GM12878 (cell line): ENCODE measurements around the gene ILKAP. TPM values are rescaled to one million over a fixed set of nuclear protein-coding genes. Genes with fewer than 3 reads are reported as not detected.

Source experiments
- ATAC-seq: fragments of 200-7000 bp; cut with Tn5 transposase; 3 replicates; pipeline ENCODE4 v1.9.1; 2020; ENCODE audit warnings: mild to moderate bottlenecking, moderate library complexity
- BruUV-seq: library from RNA; stranded (reverse); fragments of 400-500 nt; replicated peaks from 2 replicates; lab custom pipeline; 2021; lab: Mats Ljungman, UMichigan
- CTCF ChIA-PET: fragments of 300-600 bp; sonication (Branson Sonifier 250); formaldehyde crosslinking; extraction: SDS; loops from one replicate; lab custom pipeline; 2021; ENCODE audit warnings: inconsistent platforms; lab: Yijun Ruan, JAX
- POLR2A ChIA-PET: fragments of 350-600 bp; formaldehyde crosslinking; extraction: SDS; loops from one replicate; lab custom pipeline; 2021; ENCODE audit warnings: inconsistent platforms; lab: Charles Lee
- RAD21 ChIA-PET: fragments of 300-600 bp; sonication (Branson Sonifier 250); formaldehyde crosslinking; loops from one replicate; lab custom pipeline; 2023; ENCODE audit warnings: antibody characterized with exemption; ENCODE audit not compliant: unreplicated experiment; lab: Charles Lee
- SMC1A ChIA-PET: fragments of 300-600 bp; sonication (Branson Sonifier 250); formaldehyde crosslinking; loops from one replicate; lab custom pipeline; 2023; ENCODE audit not compliant: unreplicated experiment, uncharacterized antibody; lab: Charles Lee
- DNase-seq: peaks from one replicate; pipeline ENCODE4 v3.0.0-alpha.2; 2011; ENCODE audit warnings: low read depth, low spot score
- FAIRE-seq: peaks from 3 replicates; lab custom pipeline; 2011; peaks lifted over from hg19 to GRCh38; lab: Jason Lieb, UNC
- H2AFZ ChIP-seq: 2 replicates; pipeline ENCODE4 v1.6.0; 2011; ENCODE audit warnings: low read depth, low read length, control low read depth; ENCODE audit not compliant: control insufficient read depth
- H3K27ac ChIP-seq: 2 replicates; pipeline ENCODE4 v1.5.1; 2011; ENCODE audit warnings: control low read depth; ENCODE audit not compliant: control insufficient read depth, insufficient read depth
- H3K27me3 ChIP-seq, 2 experiments: replicated peaks in 1 of 2; 2 replicates each; pipeline versions ENCODE4 v1.6.0 to v1.6.1; 2011; ENCODE audit warnings: low read length in 1 of 2; ENCODE audit not compliant: control insufficient read depth in 2 of 2, insufficient read depth in 2 of 2
- H3K36me3 ChIP-seq, 2 experiments: 2 replicates each; pipeline ENCODE4 v1.5.1; 2011; ENCODE audit warnings: low read length in 1 of 2; ENCODE audit not compliant: control insufficient read depth in 2 of 2, insufficient read depth in 2 of 2
- H3K4me1 ChIP-seq: 2 replicates; pipeline ENCODE4 v1.6.1; 2011; ENCODE audit warnings: mild to moderate bottlenecking, low read length, moderate library complexity, mixed read lengths; ENCODE audit not compliant: control insufficient read depth, insufficient read depth
- H3K4me2 ChIP-seq: 2 replicates; pipeline ENCODE4 v1.6.0; 2011; ENCODE audit warnings: control low read depth; ENCODE audit not compliant: control insufficient read depth, insufficient read depth
- H3K4me3 ChIP-seq: fragments of 200-600 bp; sonication (generic); 2 replicates; pipeline ENCODE4 v1.5.1; 2016
- H3K79me2 ChIP-seq: 2 replicates; pipeline ENCODE4 v1.6.0; 2011; ENCODE audit warnings: low read length; ENCODE audit not compliant: control insufficient read depth, insufficient read depth
- H3K9ac ChIP-seq: 2 replicates; pipeline ENCODE4 v1.8.0; 2011; ENCODE audit warnings: low read length, control low read depth, mixed read lengths; ENCODE audit not compliant: control insufficient read depth, insufficient read depth
- H3K9me3 ChIP-seq: replicated peaks from 3 replicates; pipeline ENCODE4 v1.5.1; 2011; ENCODE audit warnings: mild to moderate bottlenecking, low read length; ENCODE audit not compliant: control insufficient read depth, insufficient read depth
- H4K20me1 ChIP-seq: 2 replicates; pipeline ENCODE4 v1.6.0; 2011; ENCODE audit not compliant: control insufficient read depth, insufficient read depth
- ATF2 ChIP-seq: IDR thresholded peaks from 2 replicates; pipeline ENCODE4 v1.6.1; 2012; ENCODE audit warnings: low read length, inconsistent platforms
- CHD1 ChIP-seq: IDR thresholded peaks from 2 replicates; pipeline ENCODE4 v1.6.1; 2012; ENCODE audit warnings: low read depth, low read length, improper control_type of control experiment
- CREB1 ChIP-seq: IDR thresholded peaks from 2 replicates; pipeline ENCODE4 v1.6.1; 2012; ENCODE audit warnings: low read depth, mild to moderate bottlenecking, inconsistent platforms
- JUNB ChIP-seq: IDR thresholded peaks from 2 replicates; pipeline ENCODE4 v1.6.1; 2016; ENCODE audit warnings: antibody characterized with exemption, mild to moderate bottlenecking
- JUND ChIP-seq: IDR thresholded peaks from 2 replicates; pipeline ENCODE4 v1.6.1; 2012; ENCODE audit warnings: low read depth, mild to moderate bottlenecking, low read length, improper control_type of control experiment, moderate library complexity
- KAT2A ChIP-seq: conservative IDR thresholded peaks from 2 replicates; pipeline ENCODE4 v1.6.1; 2011; ENCODE audit warnings: low read depth, low read length; ENCODE audit not compliant: control insufficient read depth
- PKNOX1 ChIP-seq: fragments of 450-650 bp; IDR thresholded peaks from 2 replicates; pipeline ENCODE4 v1.6.1; 2016; ENCODE audit warnings: mild to moderate bottlenecking
- RBBP5 ChIP-seq: fragments of 200-600 bp; sonication (generic); conservative IDR thresholded peaks from 2 replicates; pipeline ENCODE4 v1.6.1; 2016
- SP1 ChIP-seq: IDR thresholded peaks from one replicate; pipeline ENCODE4 v1.6.1; 2011; ENCODE audit warnings: low read depth, low read length
- WGBS: methylation state at CpG from one replicate; pipeline ENCODE4 v1.1.6; 2016; ENCODE audit warnings: low lambda C conversion rate; ENCODE audit not compliant: insufficient replicate concordance, insufficient coverage; ENCODE audit errors: missing lambda C conversion rate; 5-methylcytosine and 5-hydroxymethylcytosine counted together
- in situ Hi-C: fragments of 300-500 bp; cut with MboI; formaldehyde crosslinking; loops from 9 replicates; pipeline ENCODE4 v1.14.3; 2018; ENCODE audit warnings: mixed read lengths
- intact Hi-C: fragments of 100-400 bp; cut with micrococcal nuclease; formaldehyde crosslinking; loops from one replicate; pipeline ENCODE4 v1.14.2; 2022; ENCODE audit not compliant: unreplicated experiment
- polyA plus RNA-seq, 11 experiments: library from polyadenylated mRNA; depleted of rRNA in 4 of 11; unstranded in 6 of 11; stranded (reverse) in 5 of 11; fragments of >200 nt; fragmentation: Nextera tagmentation in 4 of 11; fragmentation: Illumina TruSeq in 1 of 11; extraction: Ambion mirVana in 4 of 11; extraction: Trizol in 1 of 11; gene quantifications; 1 replicate in 1 of 11; 2 replicates in 10 of 11; pipeline versions ENCODE4 v1.2.1 to v1.2.3, GENCODE V29; 2011 to 2016; ENCODE audit warnings: inconsistent platforms in 2 of 11, missing spikeins in 2 of 11, low read depth in 1 of 11
- total RNA-seq, 4 experiments: library from RNA; depleted of rRNA in 3 of 4; stranded (reverse); fragments of >200 nt in 3 of 4; fragmentation: Illumina TruSeq in 1 of 4; extraction: Trizol in 1 of 4; gene quantifications; 2 replicates each; pipeline versions ENCODE4 v1.2.1 to v1.2.3, GENCODE V29; 2013 to 2021

ILKAP gene
- total and polyA plus RNA-seq, 10 of the 15 experiments (the other 5 are each of a cell fraction or from before 2014, with no cell fraction given) = 4.2 to 65.3 (median 37.3) TPM

DNA sequence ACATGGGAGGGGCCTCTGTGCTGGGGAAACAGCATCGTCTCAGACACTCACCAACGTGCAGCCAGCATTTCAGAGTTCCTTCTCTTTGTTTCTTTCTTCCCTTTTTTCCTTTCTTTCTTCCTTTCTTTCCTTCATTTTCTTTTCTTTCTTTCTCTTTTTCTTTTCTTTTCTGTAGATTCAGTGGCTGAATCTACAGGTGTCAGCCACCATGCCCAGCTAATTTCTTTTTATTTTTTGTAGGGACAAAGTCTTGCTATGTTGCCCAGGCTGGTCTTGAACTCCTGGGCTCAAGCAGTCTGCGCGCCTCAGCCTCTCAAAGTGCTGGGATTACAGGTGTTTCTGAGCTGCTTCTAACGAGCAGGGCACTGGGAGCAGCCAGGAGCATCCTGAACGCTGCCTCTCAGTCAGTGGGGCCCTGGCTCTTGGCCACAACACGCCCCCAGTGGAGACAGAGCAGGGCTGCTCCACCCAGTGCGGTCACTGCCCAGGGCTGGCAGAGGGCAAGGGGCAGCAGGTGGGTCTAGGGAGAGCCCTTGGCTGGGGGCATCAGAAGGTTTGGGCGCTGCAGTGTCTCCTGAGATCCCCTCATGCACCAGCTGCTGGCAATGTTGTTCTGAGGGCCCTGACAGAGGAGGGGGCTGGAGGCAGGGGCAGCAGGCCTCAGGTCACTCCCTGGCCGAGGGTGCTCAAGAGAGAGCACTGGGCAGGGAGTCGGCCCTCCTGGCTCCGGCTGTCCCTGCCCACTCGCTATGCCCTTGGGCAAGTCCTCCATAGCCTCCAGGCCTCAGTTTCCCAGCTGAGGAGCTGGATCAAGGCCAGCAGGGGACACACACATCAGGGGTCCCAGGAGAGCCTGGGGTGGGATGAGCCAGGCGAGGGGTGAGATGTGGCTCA lies 69.7 kb downstream of the ILKAP start:
- Histone ChIP-seq H3K4me2 (no peak overlapping the region), H3K27me3 (no peaks in the 10 kb centered on the region), H4K20me1 (no peaks in the 10 kb centered on the region), H3K4me1 (no peaks in the 10 kb centered on the region), H3K4me3 (no peak overlapping the region), H3K79me2 (no peaks in the 10 kb centered on the region), H3K36me3 (no peaks in the 10 kb centered on the region), H2AFZ (no peak overlapping the region), H3K9ac (no peak overlapping the region), H3K27ac (no peak overlapping the region), H3K9me3 (no peaks in the 10 kb centered on the region)
- ChIA-PET RAD21 (interaction anchor here (0.7 to 1.0 kb wide), 2 partner anchors 56 to 126 kb away, joined by 3 to 4 read pairs; no protein-coding TSS in a partner anchor), POLR2A (no interaction called here), SMC1A (no interaction called here), CTCF (interaction anchor here (2.0 kb wide), 1 partner anchor 130 kb away, joined by 5 read pairs; no protein-coding TSS in a partner anchor)
- intact Hi-C loops (no loop called here), in situ Hi-C loops (no loop called here)
- BruUV-seq = no TSS peak
- no peak for DNase-seq
- peak; percentile 41; the same call in 2 of the 3 replicates for ATAC-seq
- 12% methylated on average over 14 of the region's 14 CpGs for WGBS
- no peak for TF ChIP-seq CHD1
- TF ChIP-seq KAT2A = no peak
- no peak for FAIRE-seq

GRCh38 chr2:238132463-238133450 lies 70.7 kb downstream of the ILKAP start:
- H3K9me3 ChIP-seq = no peaks in the 10 kb centered on the region
- H2AFZ ChIP-seq = no peak overlapping the region
- no peaks in the 10 kb centered on the region for H3K4me1 ChIP-seq
- no peak overlapping the region for H3K4me3 ChIP-seq
- FAIRE-seq = no peak
- intact Hi-C loops = no loop called here
- WGBS = 59% methylated on average over 21 of the region's 23 CpGs
- H3K4me2 ChIP-seq = no peak overlapping the region
- no peaks in the 10 kb centered on the region for H3K36me3 ChIP-seq
- H3K27me3 ChIP-seq = no peaks in the 10 kb centered on the region
- BruUV-seq = no TSS peak
- no peak for ATAC-seq
- SMC1A ChIA-PET = no interaction called here
- in situ Hi-C loops = no loop called here
- H3K79me2 ChIP-seq = no peaks in the 10 kb centered on the region
- CTCF ChIA-PET = no interaction called here
- H3K27ac ChIP-seq = no peak overlapping the region
- no peaks in the 10 kb centered on the region for H4K20me1 ChIP-seq
- no peak overlapping the region for H3K9ac ChIP-seq
- POLR2A ChIA-PET = no interaction called here
- DNase-seq = no peak
- RAD21 ChIA-PET = no interaction called here
- TF ChIP-seq JUND (no peak), RBBP5 (no peak), CREB1 (no peak), ATF2 (no peak), PKNOX1 (no peak), SP1 (no peak), JUNB (no peak)
